ENCODE results near the gene POPDC3. TPM values are rescaled to one million over a fixed set of nuclear protein-coding genes. Genes with fewer than 3 reads are reported as not detected.
"Not testable (repeated sequence)": the region's sequence is repeated elsewhere in the genome, so short reads cannot be mapped to it uniquely, and the experiment has no call there.

POPDC3 gene, protein sequence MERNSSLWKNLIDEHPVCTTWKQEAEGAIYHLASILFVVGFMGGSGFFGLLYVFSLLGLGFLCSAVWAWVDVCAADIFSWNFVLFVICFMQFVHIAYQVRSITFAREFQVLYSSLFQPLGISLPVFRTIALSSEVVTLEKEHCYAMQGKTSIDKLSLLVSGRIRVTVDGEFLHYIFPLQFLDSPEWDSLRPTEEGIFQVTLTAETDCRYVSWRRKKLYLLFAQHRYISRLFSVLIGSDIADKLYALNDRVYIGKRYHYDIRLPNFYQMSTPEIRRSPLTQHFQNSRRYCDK
- under 1 TPM in 3 of 4 donors, not detected in 1; 0.21 to 0.54 (median 0.24) TPM for polyA plus RNA-seq
- long read RNA-seq, donor 1, result 0 reads
- long read RNA-seq, donor 2, result 0 reads
- long read RNA-seq, donor 3, result 0 reads
- long read RNA-seq, donor 4, result 0 reads
- long read RNA-seq, donor 5, result 0 reads
- long read RNA-seq, donor 6, result 0 reads
- long read RNA-seq, donor 7, transcript POPDC3-202 (2 exons, 582 nt), result minor isoform, 5 of 142 reads
- long read RNA-seq, donor 7, transcript POPDC3-203 (4 exons, 1,029 nt), result major isoform, 53 of 142 reads
- long read RNA-seq, donor 7, transcript POPDC3-201 (4 exons, 1,345 nt), result minor isoform, 37 of 142 reads
- long read RNA-seq, donor 7, partial matches to known transcripts, result 47 of 142 reads
- long read RNA-seq, donor 7, other reads (novel, unspliced or antisense), result 0 of 142 reads
- long read RNA-seq, donor 8, partial matches to known transcripts, result 0 of 2 reads
- long read RNA-seq, donor 8, other reads (novel, unspliced or antisense), result 0 of 2 reads
- long read RNA-seq, donor 9, result 0 reads
- long read RNA-seq, donor 10, result 0 reads

DNA sequence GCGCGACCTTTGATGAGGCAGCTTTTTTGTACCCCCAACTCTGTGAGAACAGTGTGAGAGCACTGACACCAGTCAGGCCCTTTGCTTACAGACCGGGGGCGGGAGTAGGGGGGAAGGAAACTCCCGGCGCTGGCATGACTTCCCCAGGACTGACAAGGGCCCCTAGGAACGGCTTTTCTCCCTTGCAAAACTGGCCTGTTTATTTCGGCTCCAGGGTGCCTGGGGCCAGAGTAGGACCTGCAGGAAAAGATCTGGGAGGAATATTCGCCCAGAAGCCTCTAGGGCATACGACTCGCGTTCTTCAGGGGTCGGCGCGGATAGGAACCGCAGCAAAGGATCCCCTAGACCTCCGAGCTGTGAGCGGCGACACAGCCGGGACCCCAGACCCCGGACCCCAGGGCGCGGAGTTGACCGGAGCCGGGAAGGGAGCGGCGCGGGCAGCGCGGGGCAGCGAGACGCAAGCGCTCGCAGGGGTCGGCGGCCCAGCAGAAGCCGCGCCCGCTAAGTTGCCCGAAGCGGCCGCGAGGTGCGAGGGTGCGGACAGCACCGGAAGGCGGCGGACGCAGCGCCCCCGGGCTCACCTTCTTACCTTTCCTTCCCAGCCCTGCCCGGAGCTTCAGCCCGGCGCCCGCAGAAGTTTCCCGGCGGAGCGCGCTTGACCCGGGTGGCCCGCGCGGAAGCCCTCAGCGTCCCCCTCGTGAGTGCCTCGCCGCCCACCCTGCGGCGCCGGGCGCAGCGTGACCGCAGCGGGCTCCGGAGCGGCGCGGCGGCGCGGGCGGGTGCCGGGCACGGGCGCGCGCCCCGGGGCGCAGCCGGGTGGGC lies at the start of gene POPDC3:
Gene POPDC3, minus strand, starts transcription at position 771 of the 822 bp plus-strand sequence. CDS start 18,105 bp downstream, outside the sequence.
- 2 to 3% (median 3%) methylated on average over 63 to 90 of the region's 90 CpGs for WGBS, 3 donors
- no peaks in the 10 kb centered on the region for H3K4me1 ChIP-seq (ENCODE audit: control insufficient read depth in 3 of 3, insufficient read depth in 2 of 3, low read depth in 1 of 3, low read length in 2 of 3)
- peak within 1 kb of the TSS; percentile 23 to 57 (median 33) for H3K4me3 ChIP-seq (ENCODE audit: low read depth in 1 of 3, low read length in 3 of 3)
- no peaks in the 10 kb centered on the region for H3K36me3 ChIP-seq (ENCODE audit: control insufficient read depth in 3 of 3, insufficient read depth in 2 of 3, low read depth in 1 of 3, low read length in 3 of 3)
- peaks cover 4 to 34% (median 14%) of the 10 kb centered on the region in 3 donors for H3K27me3 ChIP-seq (ENCODE audit: control insufficient read depth in 3 of 3, insufficient read depth in 3 of 3, low read length in 3 of 3)
- H3K9me3 ChIP-seq (ENCODE audit: control insufficient read depth in 2 of 2, insufficient read depth in 1 of 2, low read depth in 1 of 2, low read length in 1 of 2), result no peaks in the 10 kb centered on the region
- H3K27ac ChIP-seq (ENCODE audit: low read depth in 1 of 3, low read length in 2 of 3), result no peak within 1 kb of the TSS
- DNase-seq, result peak in 1 of 2 donors; percentile 52
- FAIRE-seq, result no peak

DNA sequence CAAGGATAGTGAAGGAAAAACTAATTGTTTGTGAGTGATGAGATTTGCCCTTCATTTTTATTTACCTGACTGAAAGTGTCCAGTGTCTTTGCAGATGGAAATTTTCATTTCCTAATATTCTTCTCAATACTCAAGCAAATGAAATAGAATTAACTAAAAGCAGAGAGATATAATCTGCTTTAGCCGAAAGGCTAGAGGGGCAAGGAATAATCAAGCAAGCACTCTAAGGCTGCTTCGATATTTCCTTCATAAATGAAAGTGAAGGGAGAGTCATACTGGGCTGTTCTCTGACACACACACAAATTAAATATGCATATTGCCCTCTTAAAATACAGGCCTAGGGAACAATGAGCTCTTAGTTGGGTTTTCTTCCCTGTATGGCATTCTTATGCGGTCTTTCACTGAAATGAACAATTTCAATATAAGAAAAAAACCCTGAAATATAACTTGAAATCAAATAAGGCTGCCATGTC lies 47.5 kb upstream of the POPDC3 start:
- Histone ChIP-seq H3K27me3 (ENCODE audit: control insufficient read depth in 3 of 3, insufficient read depth in 3 of 3, low read length in 3 of 3) (no peaks in the 10 kb centered on the region), H3K4me1 (ENCODE audit: control insufficient read depth in 3 of 3, insufficient read depth in 2 of 3, low read depth in 1 of 3, low read length in 2 of 3) (no peaks in the 10 kb centered on the region), H3K9me3 (ENCODE audit: control insufficient read depth in 2 of 2, insufficient read depth in 1 of 2, low read depth in 1 of 2, low read length in 1 of 2) (no peaks in the 10 kb centered on the region), H3K4me3 (ENCODE audit: low read depth in 1 of 3, low read length in 3 of 3) (no peak overlapping the region), H3K27ac (ENCODE audit: low read depth in 1 of 3, low read length in 2 of 3) (no peak overlapping the region), H3K36me3 (ENCODE audit: control insufficient read depth in 3 of 3, insufficient read depth in 2 of 3, low read depth in 1 of 3, low read length in 3 of 3) (no peaks in the 10 kb centered on the region)
- WGBS, 3 donors, result 72 to 86% (median 73%) methylated on average over 3 of the region's 3 CpGs
- DNase-seq (no peak), FAIRE-seq (no peak)

DNA sequence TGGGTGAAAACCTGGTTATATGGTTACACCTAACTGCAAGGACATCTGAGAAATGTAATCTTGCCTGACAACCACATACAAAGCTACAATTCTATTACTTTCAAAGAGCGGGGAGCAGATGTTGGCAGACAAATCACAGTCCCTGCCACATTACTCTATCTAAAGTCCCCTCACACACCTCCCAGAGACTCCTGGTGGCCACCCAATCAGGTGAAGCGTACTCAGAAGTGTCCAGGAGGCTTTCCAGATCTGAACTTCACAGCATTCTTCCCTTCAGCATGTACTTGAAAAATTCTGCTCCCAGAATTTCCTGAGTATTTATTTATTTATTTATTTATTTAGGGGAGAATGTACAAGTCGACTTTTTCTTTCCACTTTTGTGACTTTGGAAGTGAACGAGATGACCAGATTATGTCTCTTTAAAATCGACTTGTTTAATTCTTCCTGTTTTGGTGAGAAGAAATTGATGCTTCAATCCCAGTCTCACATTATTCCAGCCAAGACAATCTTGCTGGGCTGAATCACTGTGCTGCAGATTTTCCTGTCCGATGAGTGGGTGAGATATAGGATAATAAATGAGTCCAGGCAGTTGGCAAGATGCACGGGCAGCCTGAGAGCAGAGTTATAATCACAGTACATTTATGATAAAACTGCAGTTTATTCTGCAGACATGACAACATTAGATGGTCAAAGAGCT lies 46.9 kb upstream of the POPDC3 start:
- DNase-seq, result no peak
- Histone ChIP-seq H3K27ac (ENCODE audit: low read depth in 1 of 3, low read length in 2 of 3) (no peak overlapping the region), H3K36me3 (ENCODE audit: control insufficient read depth in 3 of 3, insufficient read depth in 2 of 3, low read depth in 1 of 3, low read length in 3 of 3) (no peaks in the 10 kb centered on the region), H3K27me3 (ENCODE audit: control insufficient read depth in 3 of 3, insufficient read depth in 3 of 3, low read length in 3 of 3) (no peaks in the 10 kb centered on the region), H3K9me3 (ENCODE audit: control insufficient read depth in 2 of 2, insufficient read depth in 1 of 2, low read depth in 1 of 2, low read length in 1 of 2) (no peaks in the 10 kb centered on the region), H3K4me1 (ENCODE audit: control insufficient read depth in 3 of 3, insufficient read depth in 2 of 3, low read depth in 1 of 3, low read length in 2 of 3) (no peaks in the 10 kb centered on the region), H3K4me3 (ENCODE audit: low read depth in 1 of 3, low read length in 3 of 3) (no peak overlapping the region)
- no peak for FAIRE-seq
- 33 to 56% (median 55%) methylated on average over 7 of the region's 7 CpGs for WGBS, 3 donors

DNA sequence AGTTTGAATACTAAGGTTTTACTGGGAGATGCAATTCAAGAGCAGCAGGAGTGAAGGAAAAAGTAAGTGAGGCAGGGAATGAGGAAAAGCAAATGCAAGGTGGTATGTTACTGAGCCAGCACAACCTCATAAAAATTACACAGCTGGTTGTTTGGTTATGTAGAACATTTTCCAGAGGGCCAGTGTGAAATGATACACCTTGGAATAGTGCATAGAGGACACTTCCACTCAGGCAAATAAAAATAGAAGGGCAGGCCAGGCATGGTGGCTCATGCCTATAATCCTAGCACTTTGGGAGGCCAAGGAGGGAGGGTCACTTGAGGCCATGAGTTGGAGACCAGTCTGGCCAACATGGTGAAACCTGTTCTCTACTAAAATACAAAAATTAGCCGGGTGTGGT lies 43.4 kb upstream of the POPDC3 start:
- Histone ChIP-seq H3K36me3 (ENCODE audit: control insufficient read depth in 3 of 3, insufficient read depth in 2 of 3, low read depth in 1 of 3, low read length in 3 of 3) (no peaks in the 10 kb centered on the region), H3K4me1 (ENCODE audit: control insufficient read depth in 3 of 3, insufficient read depth in 2 of 3, low read depth in 1 of 3, low read length in 2 of 3) (no peaks in the 10 kb centered on the region), H3K27me3 (ENCODE audit: control insufficient read depth in 3 of 3, insufficient read depth in 3 of 3, low read length in 3 of 3) (no peaks in the 10 kb centered on the region), H3K9me3 (ENCODE audit: control insufficient read depth in 2 of 2, insufficient read depth in 1 of 2, low read depth in 1 of 2, low read length in 1 of 2) (no peaks in the 10 kb centered on the region), H3K4me3 (ENCODE audit: low read depth in 1 of 3, low read length in 3 of 3) (no peak overlapping the region), H3K27ac (ENCODE audit: low read depth in 1 of 3, low read length in 2 of 3) (no peak overlapping the region)
- 81 to 96% (median 94%) methylated on average over 1 of the region's 1 CpG for WGBS, 3 donors
- no peak for DNase-seq
- no peak for FAIRE-seq

DNA sequence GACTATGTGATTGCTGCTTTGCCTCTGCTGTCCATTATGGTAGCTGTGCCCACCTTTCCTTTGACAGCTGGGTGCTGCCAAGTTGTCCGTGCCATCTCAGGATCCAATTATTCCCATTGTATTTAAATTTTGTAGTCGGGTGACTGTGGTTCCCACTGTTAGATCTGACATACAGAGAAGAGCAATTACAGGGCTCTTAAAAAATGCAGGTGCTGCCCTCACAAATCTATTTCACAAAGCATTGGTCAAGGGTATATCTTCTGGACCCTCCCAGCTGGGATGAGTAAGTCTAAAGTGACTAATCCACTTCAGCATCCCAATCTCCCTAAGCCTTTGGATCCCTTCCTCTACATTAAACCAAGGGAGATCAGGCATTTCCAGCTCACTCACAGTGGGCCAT lies 41.4 kb upstream of the POPDC3 start:
- not testable (repeated sequence) for DNase-seq; H3K4me1 ChIP-seq (ENCODE audit: control insufficient read depth in 3 of 3, insufficient read depth in 2 of 3, low read depth in 1 of 3, low read length in 2 of 3); H3K27ac ChIP-seq (ENCODE audit: low read depth in 1 of 3, low read length in 2 of 3); H3K27me3 ChIP-seq (ENCODE audit: control insufficient read depth in 3 of 3, insufficient read depth in 3 of 3, low read length in 3 of 3); H3K36me3 ChIP-seq (ENCODE audit: control insufficient read depth in 3 of 3, insufficient read depth in 2 of 3, low read depth in 1 of 3, low read length in 3 of 3); FAIRE-seq; H3K9me3 ChIP-seq (ENCODE audit: control insufficient read depth in 2 of 2, insufficient read depth in 1 of 2, low read depth in 1 of 2, low read length in 1 of 2); H3K4me3 ChIP-seq (ENCODE audit: low read depth in 1 of 3, low read length in 3 of 3)
- WGBS, 3 donors, result 87 to 98% (median 88%) methylated on average over 2 of the region's 2 CpGs

DNA sequence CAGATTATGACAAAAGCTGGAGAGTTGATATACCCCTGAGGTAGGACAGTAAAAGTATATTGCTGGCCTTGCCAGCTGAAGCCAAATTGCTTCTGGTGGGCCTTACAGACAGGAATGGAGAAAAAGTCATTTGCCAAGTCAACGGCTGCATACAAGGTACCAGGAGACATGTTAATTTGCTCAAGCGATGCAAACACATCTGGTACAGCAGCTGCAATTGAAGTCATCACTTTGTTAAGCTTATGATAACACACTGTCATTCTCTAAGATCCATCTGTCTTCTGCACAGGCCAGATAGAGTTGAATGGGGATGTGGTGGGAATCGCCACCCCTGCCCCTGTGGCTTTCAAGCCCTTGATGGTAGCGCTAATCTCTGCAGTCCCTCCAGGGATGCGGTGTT lies 40.4 kb upstream of the POPDC3 start:
- Histone ChIP-seq H3K27me3 (ENCODE audit: control insufficient read depth in 3 of 3, insufficient read depth in 3 of 3, low read length in 3 of 3) (no peaks in the 10 kb centered on the region), H3K4me3 (ENCODE audit: low read depth in 1 of 3, low read length in 3 of 3) (no peak overlapping the region), H3K36me3 (ENCODE audit: control insufficient read depth in 3 of 3, insufficient read depth in 2 of 3, low read depth in 1 of 3, low read length in 3 of 3) (no peaks in the 10 kb centered on the region), H3K27ac (ENCODE audit: low read depth in 1 of 3, low read length in 2 of 3) (no peak overlapping the region), H3K4me1 (ENCODE audit: control insufficient read depth in 3 of 3, insufficient read depth in 2 of 3, low read depth in 1 of 3, low read length in 2 of 3) (no peaks in the 10 kb centered on the region), H3K9me3 (ENCODE audit: control insufficient read depth in 2 of 2, insufficient read depth in 1 of 2, low read depth in 1 of 2, low read length in 1 of 2) (no peaks in the 10 kb centered on the region)
- DNase-seq, result no peak
- FAIRE-seq, result no peak
- 87 to 97% (median 93%) methylated on average over 5 of the region's 5 CpGs for WGBS, 3 donors

DNA sequence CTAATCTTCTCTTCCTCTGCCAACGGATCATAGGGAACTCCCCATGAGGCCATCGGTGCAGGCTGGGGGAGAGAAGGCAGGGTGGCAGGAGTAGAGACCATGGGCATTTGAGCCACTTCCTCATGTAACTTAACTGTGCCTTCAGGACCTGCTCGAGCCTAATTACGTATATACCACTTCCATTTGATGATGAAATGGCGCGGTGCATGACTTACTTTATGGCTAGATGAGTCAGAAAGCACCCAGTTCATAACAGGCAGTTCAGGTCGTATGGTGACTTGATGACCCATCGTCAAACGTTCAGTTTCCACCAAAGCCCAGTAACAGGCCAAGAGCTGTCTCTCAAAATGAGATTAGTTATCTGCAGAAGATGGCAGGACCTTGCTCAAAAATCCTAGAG lies 39.4 kb upstream of the POPDC3 start:
- WGBS, 3 donors, result 82 to 90% (median 87%) methylated on average over 9 of the region's 9 CpGs
- not testable (repeated sequence) for H3K36me3 ChIP-seq (ENCODE audit: control insufficient read depth in 3 of 3, insufficient read depth in 2 of 3, low read depth in 1 of 3, low read length in 3 of 3); H3K27me3 ChIP-seq (ENCODE audit: control insufficient read depth in 3 of 3, insufficient read depth in 3 of 3, low read length in 3 of 3); DNase-seq; H3K9me3 ChIP-seq (ENCODE audit: control insufficient read depth in 2 of 2, insufficient read depth in 1 of 2, low read depth in 1 of 2, low read length in 1 of 2); H3K27ac ChIP-seq (ENCODE audit: low read depth in 1 of 3, low read length in 2 of 3); H3K4me1 ChIP-seq (ENCODE audit: control insufficient read depth in 3 of 3, insufficient read depth in 2 of 3, low read depth in 1 of 3, low read length in 2 of 3); FAIRE-seq; H3K4me3 ChIP-seq (ENCODE audit: low read depth in 1 of 3, low read length in 3 of 3)
